Measurements from ENCODE around the gene MYL12A. TPM values are rescaled to one million over a fixed set of nuclear protein-coding genes. Genes with fewer than 3 reads are reported as not detected.
A peak's percentile ranks its signal among the peaks of the same experiment; 100 is the strongest.

Gene MYL12A
- total and polyA plus RNA-seq, 2 of the 4 experiments (the other 2 are of a cell fraction): 549 to 580 TPM

GRCh38 chr18:3230401-3231334, 16.9 kb upstream of the MYL12A start:
- no peaks in the 10 kb centered on the region for H3K9me1 ChIP-seq (ENCODE audit: insufficient read depth, low read length)
- no peak overlapping the region for H4K5ac ChIP-seq (ENCODE audit: low read depth, low read length)
- H2AFZ ChIP-seq (replicated peaks; ENCODE audit: low read length, poor library complexity): no peak overlapping the region
- no peak overlapping the region for H2BK5ac ChIP-seq (ENCODE audit: low read depth, low read length, poor library complexity, severe bottlenecking)
- no peaks in the 10 kb centered on the region for H3K36me3 ChIP-seq (ENCODE audit: control insufficient read depth, insufficient read depth, low read length)
- H3K4me1 ChIP-seq (ENCODE audit: control insufficient read depth, insufficient read depth, low read length): no peaks in the 10 kb centered on the region
- no peak overlapping the region; a peak in 1 of 4 replicates for H4K8ac ChIP-seq (ENCODE audit: low read depth in 2 of 2, low read length in 2 of 2)
- intact Hi-C loops (cut with micrococcal nuclease): no loop called here
- H3K9me3 ChIP-seq (ENCODE audit: control insufficient read depth, insufficient read depth, low read length): no peaks in the 10 kb centered on the region
- no peak overlapping the region for H3K4me3 ChIP-seq (ENCODE audit: insufficient read depth, low read depth, low read length)
- H3K4ac ChIP-seq (ENCODE audit: low read depth, low read length): no peak overlapping the region
- BruUV-seq (replicated peaks): no TSS peak
- no peak overlapping the region for H2BK20ac ChIP-seq (ENCODE audit: low read depth, low read length)
- no peak overlapping the region for H2AK9ac ChIP-seq (replicated peaks; ENCODE audit: low read depth, low read length, poor library complexity)
- WGBS, 2 experiments (ENCODE audit: extremely low coverage in 2 of 2, insufficient read length in 1 of 2): 82% methylated on average over 3 of the region's 9 CpGs; no CpG with 5 or more reads in 1 of the 2 experiments
- H3K27ac ChIP-seq (ENCODE audit: insufficient read depth, low read length): no peak overlapping the region
- no peak overlapping the region for H3K9ac ChIP-seq (ENCODE audit: low read depth, low read length)
- no peak overlapping the region for H3K14ac ChIP-seq (replicated peaks; ENCODE audit: low read depth, low read length)
- in situ Hi-C loops (cut with MboI; ENCODE audit: low sequenced_read_pairs): no loop called here
- ChIA-PET POLR2A (ENCODE audit: unreplicated experiment) (no interaction called here), CTCF (interaction anchor here (1.2 kb wide), 1 partner anchor 102 kb away, joined by 3 read pairs; no protein-coding TSS in a partner anchor)
- no peak overlapping the region for H3K56ac ChIP-seq (ENCODE audit: extremely low read depth, insufficient read depth, low read length)
- no peak overlapping the region for H4K91ac ChIP-seq (ENCODE audit: insufficient read depth, low read depth, low read length)
- peak overlapping the region; percentile 37; the same call in 1 of the 2 replicates for H3K4me2 ChIP-seq (ENCODE audit: low read depth, low read length)
- no peak overlapping the region for H2BK15ac ChIP-seq (ENCODE audit: low read depth, low read length)
- no peak overlapping the region for H2AK5ac ChIP-seq (ENCODE audit: low read depth, low read length)
- H4K20me1 ChIP-seq (ENCODE audit: insufficient read depth, low read length): no peaks in the 10 kb centered on the region
- ATAC-seq (ENCODE audit: low read depth) (peak; percentile 54), DNase-seq (peak; percentile 31)
- TF ChIP-seq RCOR1 (IDR thresholded peaks at IDR 0.05; ENCODE audit: insufficient replicate concordance, low read length): no peak
- TF ChIP-seq CEBPB (IDR thresholded peaks at IDR 0.05; ENCODE audit: low read depth, low read length): 0 out of 2 replicates have a peak, but pooled peaks have one; percentile 19
- TF ChIP-seq USF2 (IDR thresholded peaks at IDR 0.05; ENCODE audit: low read depth, low read length): no peak
- H3K23ac ChIP-seq (ENCODE audit: low read depth, low read length): no peak overlapping the region
- no peaks in the 10 kb centered on the region for H3K79me1 ChIP-seq (ENCODE audit: low read depth in 1 of 2, low read length in 2 of 2)
- no peak overlapping the region for H3K18ac ChIP-seq (ENCODE audit: low read depth, low read length)
- peaks cover 2% of the 10 kb centered on the region; the same call in 1 of the 2 replicates for H3K27me3 ChIP-seq (ENCODE audit: control insufficient read depth, insufficient read depth, low read length)
- dilution Hi-C loops (cut with HindIII; ENCODE audit: low sequenced_read_pairs, unreplicated experiment): no loop called here
- no peak overlapping the region for H2BK120ac ChIP-seq (ENCODE audit: low read depth, low read length)

Measured in IMR-90 (cell line).